ENCODE results near the gene PNPLA3.
A peak's percentile ranks its signal among the peaks of the same experiment; 100 is the strongest.
"Not testable (repeated sequence)": the region's sequence is repeated elsewhere in the genome, so short reads cannot be mapped to it uniquely, and the experiment has no call there.

The PNPLA3 gene

GRCh38 chr22:43890901-43891331 lies 32.7 kb upstream of the PNPLA3 start:
- DNase-seq (ENCODE audit: low spot score): no peak

GRCh38 chr22:43891360-43892182 lies 32.0 kb upstream of the PNPLA3 start, which contains the start of gene PNPLA5:
Gene PNPLA5, minus strand, starts transcription at chr22:43892013. Its CDS starts 133 bp downstream, at chr22:43891880.
- peak; percentile 46 for DNase-seq (ENCODE audit: low spot score)

- no peak for DNase-seq (ENCODE audit: low spot score)
Observed at GRCh38 chr22:43892183-43892894, 31.3 kb upstream of the PNPLA3 start.

GRCh38 chr22:43893266-43893665 lies 30.3 kb upstream of the PNPLA3 start:
- DNase-seq (ENCODE audit: low spot score): no peak

- no peak for DNase-seq (ENCODE audit: low spot score)
Observed at GRCh38 chr22:43894122-43894521, 29.5 kb upstream of the PNPLA3 start.

- no peak for DNase-seq (ENCODE audit: low spot score)
Observed at GRCh38 chr22:43895986-43896645, 27.5 kb upstream of the PNPLA3 start.

GRCh38 chr22:43897751-43898261 lies 25.8 kb upstream of the PNPLA3 start:
- peak; percentile 71 for DNase-seq (ENCODE audit: low spot score)

- no peak for DNase-seq (ENCODE audit: low spot score)
Observed at GRCh38 chr22:43900206-43900605, 23.4 kb upstream of the PNPLA3 start.

- DNase-seq (ENCODE audit: low spot score): peak; percentile 61
Observed at GRCh38 chr22:43901976-43902643, 21.5 kb upstream of the PNPLA3 start.

GRCh38 chr22:43903033-43903432 lies 20.6 kb upstream of the PNPLA3 start:
- DNase-seq (ENCODE audit: low spot score): not testable (repeated sequence)

GRCh38 chr22:43904412-43904811 lies 19.2 kb upstream of the PNPLA3 start:
- DNase-seq (ENCODE audit: low spot score): not testable (repeated sequence)

GRCh38 chr22:43905681-43906080 lies 17.9 kb upstream of the PNPLA3 start:
- no peak for DNase-seq (ENCODE audit: low spot score)

- DNase-seq (ENCODE audit: low spot score): no peak
Observed at GRCh38 chr22:43909708-43910107, 13.9 kb upstream of the PNPLA3 start.

- DNase-seq (ENCODE audit: low spot score): no peak
Observed at GRCh38 chr22:43910178-43910695, 13.4 kb upstream of the PNPLA3 start.

- DNase-seq (ENCODE audit: low spot score): no peak
Observed at GRCh38 chr22:43911351-43911750, 12.3 kb upstream of the PNPLA3 start.

- no peak for DNase-seq (ENCODE audit: low spot score)
Observed at GRCh38 chr22:43917521-43917920, 6.1 kb upstream of the PNPLA3 start.

- DNase-seq (ENCODE audit: low spot score): peak; percentile 64
Observed at GRCh38 chr22:43919106-43919973, 4.3 kb upstream of the PNPLA3 start.

- DNase-seq (ENCODE audit: low spot score): peak; percentile 85
Observed at GRCh38 chr22:43921370-43921769, 2.2 kb upstream of the PNPLA3 start.

GRCh38 chr22:43922123-43922522 lies 1.5 kb upstream of the PNPLA3 start:
- DNase-seq (ENCODE audit: low spot score): no peak

- no peak for DNase-seq (ENCODE audit: low spot score)
Observed at GRCh38 chr22:43923191-43923590, 414 bp upstream of the PNPLA3 start.

- no peak for DNase-seq (ENCODE audit: low spot score)
Observed at GRCh38 chr22:43924877-43925276, 1.3 kb downstream of the PNPLA3 start.
